IPS-11a (cell line): ENCODE results near the gene RUSC1.

Source experiments
- H3K4me3 ChIP-seq: one replicate; pipeline ENCODE4 v1.5.1; 2013; ENCODE audit warnings: low read depth, low read length, control low read depth

RUSC1 gene

DNA sequence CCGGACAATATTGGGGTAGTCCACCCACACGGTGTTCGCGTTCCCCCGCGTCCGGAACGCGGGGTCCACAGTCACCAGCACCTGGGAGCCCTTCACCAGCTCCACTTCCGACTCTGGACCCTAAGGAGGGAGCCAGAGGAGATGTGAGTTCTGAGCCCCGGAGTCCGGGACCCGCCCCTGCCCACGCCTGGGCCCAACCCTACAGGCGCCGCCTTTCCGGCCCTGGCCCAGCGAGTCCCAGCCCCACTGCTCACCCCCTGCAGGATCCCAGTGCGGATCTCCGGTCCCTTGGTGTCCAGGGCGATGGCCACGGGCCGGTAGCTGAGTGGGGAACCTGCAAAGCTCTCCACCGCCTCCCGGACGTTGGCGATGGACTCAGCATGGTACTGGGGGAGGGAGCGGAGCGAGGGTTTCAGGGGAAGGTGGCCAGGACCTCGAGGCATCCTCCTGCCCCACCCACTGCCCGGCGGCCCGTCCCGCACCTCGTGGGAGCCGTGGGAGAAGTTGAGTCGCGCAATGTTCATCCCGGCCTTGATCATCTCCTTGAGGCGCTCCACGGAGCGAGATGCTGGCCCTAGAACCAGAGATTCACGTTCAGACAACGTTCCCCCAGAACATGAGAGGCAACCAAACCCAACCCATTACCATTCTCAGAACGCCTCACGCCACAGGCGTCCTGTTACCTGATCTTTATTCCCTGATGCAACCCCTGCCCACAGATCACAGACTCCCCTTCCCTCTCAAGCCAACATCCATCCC, 25.3 kb upstream of the RUSC1 start:
- H3K4me3 ChIP-seq = peak overlapping the region; percentile 68

DNA sequence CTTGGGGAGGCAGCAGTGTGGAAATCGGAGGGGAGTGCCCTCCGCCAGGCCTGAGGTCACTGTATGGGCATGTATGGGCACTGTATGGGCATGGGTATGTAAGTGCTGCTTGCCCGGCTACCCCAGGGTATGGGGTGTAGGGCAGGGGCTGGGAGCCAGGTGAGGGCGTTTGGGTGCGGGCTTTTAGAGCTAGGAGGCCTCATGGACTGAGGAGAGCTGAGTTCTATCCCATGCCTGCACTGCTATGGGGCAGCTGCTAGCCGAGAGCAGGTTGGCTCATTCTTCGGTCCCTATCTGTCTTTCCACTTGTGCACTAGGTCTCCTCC, 24.8 kb upstream of the RUSC1 start:
- H3K4me3 ChIP-seq = peak overlapping the region; percentile 68

DNA sequence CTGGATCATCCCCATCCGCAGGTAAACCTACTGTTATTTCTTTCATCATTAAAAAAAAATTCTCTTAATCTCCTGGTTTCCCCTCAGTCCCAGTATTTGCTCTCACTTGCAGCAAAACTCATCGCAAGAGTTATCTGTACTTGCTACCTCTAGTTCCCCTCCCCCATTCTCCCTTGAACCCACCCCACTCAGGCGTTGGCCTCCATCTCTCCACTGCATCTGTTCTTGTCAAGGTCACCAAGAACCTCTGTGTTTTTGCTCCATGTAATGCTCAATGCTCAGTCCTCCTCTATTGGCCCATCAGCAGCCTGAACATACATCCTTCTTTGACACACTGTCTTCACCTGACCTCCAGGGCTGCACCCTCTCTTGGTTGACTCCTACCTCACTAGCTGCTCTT, 24.0 kb upstream of the RUSC1 start:
- H3K4me3 ChIP-seq = no peak overlapping the region

DNA sequence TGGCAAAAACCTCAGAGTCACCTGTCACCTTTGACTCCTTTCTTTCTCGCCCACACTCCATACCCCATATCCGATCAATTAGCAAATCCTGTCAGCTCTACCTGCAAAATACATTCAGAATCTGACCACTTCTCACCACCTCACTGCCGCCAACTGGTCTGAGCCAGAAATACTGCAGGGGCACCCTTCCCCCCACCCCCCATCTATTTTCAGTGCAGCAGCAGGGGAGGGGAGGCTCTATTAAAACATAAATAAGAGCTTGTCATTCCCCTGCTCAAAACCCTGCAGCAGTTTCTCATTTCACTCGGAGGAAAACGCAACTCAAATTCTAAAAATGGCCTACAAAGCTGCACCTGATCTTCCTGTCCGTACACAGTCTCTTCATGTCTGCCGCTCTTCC, 23.3 kb upstream of the RUSC1 start:
- H3K4me3 ChIP-seq = no peak overlapping the region

DNA sequence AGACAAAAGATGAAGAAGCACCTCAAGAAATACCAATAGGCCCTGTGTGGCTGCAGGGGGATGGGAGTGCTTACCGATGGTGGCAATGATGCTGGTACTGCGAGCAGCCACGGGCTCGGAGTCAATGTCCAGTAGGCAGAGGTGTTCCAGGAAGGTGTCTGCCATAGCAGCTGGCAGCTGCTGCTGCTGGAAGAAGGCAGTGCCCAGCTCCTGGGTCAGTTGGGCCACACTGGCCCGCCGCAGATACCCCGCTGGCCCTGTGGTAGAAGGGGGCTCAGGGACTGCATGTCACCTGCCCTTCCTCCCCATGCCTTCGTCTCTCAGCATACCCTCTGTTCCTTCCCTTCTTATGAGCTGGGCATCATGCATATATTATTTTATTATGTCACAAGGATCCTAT, 20.7 kb upstream of the RUSC1 start:
- H3K4me3 ChIP-seq = no peak overlapping the region

DNA sequence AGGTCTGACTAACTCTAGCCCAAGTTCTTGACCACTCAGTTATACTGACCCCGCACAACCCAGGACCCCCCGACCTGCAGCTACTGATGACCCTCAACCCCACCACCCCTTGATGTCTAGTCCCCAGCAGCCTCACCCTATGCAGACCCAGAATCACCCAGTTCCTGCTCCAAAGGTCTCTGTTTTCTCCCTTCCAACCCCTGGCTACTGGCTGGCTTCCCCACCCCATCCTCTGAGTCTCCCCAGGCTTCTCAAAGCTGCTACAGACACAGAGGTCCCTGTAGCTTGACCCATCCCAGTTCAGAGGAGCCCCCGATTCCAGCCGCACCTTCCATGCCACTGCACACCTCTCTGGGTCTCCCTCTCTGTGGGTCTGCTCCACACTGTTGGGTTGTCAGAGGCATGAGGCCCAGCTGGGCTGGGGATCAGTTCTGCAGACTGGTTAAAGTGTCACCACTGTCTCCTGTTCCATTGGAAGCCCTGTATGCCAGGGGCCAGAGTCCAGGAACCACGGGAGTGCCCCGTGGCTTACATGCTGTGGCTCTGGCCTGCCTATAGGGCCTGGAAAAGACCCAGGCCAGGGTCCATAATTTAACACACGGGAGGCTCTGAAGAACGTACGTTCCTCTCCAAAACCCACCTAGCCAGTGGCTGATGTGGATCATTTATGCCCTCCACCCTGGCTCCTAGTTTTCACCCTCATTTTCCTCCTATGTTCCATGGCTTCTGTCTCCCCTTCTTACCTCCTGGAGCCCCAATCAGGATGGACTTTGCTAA, 20.0 kb upstream of the RUSC1 start:
- H3K4me3 ChIP-seq = no peak overlapping the region

DNA sequence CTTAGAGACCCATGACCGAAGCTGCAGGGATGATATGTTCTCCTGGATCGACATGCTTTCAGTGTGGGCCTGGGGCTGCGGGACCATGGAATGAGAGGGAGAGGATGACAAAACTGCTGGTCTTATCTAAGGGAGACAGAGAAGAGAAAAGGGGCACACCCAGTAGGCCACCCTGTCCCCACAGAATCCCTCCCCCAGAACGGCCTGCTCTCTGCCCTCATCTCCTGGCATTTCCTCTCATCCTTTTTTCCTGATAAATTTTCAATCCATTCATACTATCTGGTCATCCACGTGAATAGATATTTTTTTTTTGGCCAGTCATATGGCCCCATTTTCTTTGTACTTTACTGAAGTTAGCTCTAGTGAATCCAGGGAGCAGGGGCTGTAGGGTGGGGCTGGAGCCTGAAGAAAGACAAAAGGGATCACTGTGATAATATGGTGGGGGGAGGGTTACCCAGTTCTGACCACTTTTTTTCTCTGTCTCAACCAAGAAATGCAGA, 19.3 kb upstream of the RUSC1 start, which contains the start of gene PKLR:
Gene PKLR (minus strand): TSS at position 97 of the 500 bp plus-strand sequence. CDS start 43 bp downstream, at position 54.
- H3K4me3 ChIP-seq = no peak within 1 kb of the TSS

DNA sequence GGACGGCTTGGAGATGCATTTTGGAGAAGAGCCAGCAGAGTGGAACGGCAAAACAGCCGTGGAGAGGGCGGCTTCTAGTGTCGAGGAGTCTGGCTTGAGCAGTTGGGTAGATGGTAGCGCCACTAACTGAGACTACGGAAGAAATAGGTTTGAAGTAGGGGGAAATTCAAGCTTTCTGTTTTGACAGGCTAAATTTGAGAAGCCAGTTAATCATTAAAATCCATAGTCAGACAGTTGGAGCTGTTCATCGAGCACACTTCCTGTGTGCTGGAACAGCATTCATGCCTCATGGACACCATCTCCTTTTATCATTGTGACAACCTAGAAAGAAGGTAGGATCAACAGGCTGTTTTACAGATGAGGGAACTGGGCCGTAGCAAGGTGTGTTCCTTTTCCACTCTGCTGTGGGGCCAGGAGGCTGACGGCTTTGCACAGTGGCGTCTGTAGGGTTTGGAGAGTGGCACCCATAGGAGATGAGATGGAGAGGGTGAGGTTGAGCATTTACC, 16.1 kb upstream of the RUSC1 start:
- no peak overlapping the region for H3K4me3 ChIP-seq

DNA sequence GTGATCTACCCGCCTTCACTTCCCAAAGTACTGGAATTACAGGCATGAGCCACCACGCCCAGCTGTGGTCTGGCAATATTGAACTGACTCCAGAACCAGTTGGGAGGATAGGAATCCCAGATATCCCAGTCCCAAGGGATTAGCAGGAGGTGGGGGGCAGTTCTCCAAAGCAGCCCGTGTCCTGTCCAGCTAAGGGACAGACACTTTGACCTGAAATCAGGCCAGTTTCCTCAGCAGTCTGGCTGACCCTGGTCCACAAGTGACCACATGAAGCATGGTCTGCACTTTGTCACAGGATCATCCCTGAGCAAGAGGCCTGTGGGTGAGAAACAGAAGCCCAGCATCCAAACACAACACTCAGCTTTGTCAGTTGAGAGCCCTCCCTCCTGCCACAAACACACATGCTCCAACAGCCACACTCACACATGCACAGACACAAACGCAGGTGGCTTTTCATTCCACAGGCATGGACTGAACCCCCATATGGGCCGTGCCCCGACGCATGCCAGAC, 14.8 kb upstream of the RUSC1 start:
- H3K4me3 ChIP-seq = no peak overlapping the region

DNA sequence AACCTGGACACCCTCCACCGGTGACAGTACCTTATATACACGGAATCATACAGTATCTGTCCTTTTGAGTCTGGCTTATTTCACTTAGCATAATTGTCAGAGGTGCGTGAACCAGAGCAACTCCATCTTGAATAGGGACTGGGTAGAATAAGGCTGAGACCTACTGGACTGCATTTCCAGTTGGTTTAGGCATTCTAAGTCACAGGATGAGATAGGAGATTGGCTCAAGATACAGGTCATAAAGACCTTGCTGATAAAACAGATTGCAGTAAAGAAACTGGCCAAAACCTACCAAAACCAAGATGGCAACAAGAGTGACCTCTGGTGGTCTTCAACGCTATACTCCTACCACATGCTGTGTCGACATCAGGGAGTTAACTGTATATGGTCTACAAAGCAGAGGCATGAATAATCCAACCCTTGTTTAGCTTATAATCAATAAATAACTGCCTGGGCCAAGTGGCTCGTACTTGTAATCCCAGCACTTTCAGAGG, 13.4 kb upstream of the RUSC1 start:
- no peak overlapping the region for H3K4me3 ChIP-seq

DNA sequence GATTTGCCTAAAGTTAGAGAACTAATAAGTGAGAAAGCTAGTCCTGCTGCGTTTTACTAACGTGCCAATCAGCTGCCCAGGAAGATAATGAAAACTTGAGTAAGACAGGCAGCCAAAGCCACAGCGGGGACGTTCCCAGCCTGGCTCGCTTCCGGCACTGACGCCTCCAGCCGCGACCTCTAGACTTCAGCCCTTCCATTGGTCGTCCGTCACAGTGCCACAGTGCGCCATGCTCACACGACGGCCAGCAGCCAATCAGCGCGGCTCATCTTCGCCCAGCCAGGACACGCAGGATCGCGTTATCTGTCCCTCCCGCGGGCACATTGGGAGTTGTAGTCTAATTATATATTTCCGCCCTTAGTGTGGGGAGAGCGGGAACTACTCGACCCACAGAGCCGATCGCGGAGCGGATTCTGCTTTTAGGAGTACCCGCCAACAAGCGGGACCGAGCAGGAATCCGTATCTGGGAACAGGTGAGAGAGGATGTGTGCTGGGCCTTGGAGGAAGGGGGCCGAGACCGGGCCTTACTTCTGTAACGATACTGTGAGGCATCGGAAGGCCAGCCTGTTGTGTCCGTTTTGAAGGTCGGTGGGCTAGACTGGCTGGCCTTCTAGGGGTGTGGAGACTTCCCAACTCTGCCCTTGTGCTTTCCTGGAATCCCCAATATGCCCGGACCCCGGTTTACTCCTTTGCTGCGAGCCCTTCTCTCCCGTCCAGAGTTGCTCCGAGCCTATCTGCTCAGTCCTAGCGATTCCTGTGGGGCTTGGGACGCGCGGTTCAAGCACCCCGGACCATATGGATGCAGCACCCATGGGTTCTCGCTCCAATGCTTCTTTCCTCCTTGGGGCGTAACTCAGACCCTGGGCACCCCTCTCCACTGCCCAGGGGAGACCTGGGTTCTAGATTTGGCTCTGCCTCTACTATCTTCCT, 11.9 kb upstream of the RUSC1 start, which contains the start of gene FDPS:
Gene FDPS (plus strand): TSS at position 374 of the 930 bp plus-strand sequence. CDS start 924 bp downstream, outside the sequence.
- peak within 1 kb of the TSS; percentile 95 for H3K4me3 ChIP-seq

DNA sequence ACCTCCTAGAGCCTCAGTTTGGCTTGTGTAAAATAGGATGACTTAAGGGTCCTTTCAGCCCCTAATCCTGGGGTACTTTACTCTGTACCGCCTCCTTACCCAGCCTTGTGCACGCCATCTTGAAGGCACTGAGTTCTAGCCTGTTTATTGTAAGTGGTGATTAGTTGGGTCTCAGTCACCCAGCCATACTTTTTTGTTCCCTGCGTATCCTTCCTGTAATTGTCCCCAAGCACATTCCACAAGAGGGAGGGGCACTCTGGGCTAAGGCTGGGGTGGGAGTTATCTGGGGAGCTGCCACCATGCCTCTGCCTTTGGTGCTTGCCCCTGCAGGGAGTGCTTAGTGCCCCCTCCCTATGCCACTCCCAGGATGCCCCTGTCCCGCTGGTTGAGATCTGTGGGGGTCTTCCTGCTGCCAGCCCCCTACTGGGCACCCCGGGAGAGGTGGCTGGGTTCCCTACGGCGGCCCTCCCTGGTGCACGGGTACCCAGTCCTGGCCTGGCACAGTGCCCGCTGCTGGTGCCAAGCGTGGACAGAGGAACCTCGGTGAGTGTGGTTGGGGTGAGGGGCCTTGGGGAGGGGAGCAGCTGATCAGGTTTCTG, 11.2 kb upstream of the RUSC1 start:
- peak overlapping the region; percentile 95 for H3K4me3 ChIP-seq

DNA sequence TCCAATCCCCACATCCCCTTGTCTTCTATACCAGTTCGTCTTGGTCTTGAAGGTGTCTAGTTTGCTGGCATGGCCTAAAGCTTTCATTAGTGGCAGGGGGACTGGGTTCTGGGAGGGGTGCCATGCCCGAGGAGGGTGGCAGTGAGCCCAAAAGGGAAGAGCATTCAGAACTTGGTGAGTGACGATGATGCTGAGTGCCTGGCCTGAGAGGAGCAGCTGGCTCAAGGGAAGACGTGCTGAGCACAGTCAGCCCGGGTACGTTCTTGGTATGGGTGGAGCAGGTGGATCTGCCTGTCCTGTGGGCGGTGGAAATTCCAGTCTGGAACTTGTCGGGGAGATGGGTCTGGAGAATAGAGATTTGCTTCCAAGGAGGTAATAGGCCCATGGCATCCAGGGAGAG, 7.4 kb upstream of the RUSC1 start:
- H3K4me3 ChIP-seq = no peak overlapping the region

DNA sequence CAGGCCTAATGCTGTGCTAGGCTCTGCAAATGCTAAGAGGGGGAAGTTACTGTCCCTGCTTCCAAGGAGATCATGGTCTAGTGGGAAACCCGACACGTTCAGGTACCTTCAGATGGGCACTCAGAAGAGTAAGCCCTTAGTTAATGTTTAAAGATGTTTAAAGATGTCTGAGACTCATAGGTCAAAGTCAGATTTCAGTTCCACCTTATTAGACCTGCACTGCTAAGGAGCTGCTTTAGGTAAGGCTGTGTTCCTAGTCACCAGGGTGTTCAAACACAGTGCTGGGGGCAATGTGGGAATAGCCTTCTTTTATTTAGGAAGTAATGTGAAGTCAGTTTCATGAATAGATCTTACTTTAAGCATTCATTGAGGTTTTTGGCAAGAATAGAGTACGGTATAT, 3.8 kb upstream of the RUSC1 start:
- no peak overlapping the region for H3K4me3 ChIP-seq

DNA sequence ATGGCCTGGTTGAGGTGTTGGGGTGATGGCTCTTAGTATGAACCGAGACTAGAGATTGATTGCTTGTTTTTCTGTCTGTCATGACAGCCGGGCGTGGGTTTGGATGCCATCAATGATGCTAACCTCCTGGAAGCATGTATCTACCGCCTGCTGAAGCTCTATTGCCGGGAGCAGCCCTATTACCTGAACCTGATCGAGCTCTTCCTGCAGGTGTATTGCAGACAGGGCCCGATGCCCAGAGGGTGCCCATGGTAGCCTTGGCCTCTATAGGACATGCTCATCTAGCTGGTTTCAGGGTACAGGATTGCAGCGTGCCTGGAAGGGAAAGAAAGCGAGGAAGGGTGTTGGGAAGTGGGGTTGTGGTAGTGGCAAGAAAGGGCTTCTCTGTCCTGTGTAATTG, 2.6 kb upstream of the RUSC1 start:
- no peak overlapping the region for H3K4me3 ChIP-seq

DNA sequence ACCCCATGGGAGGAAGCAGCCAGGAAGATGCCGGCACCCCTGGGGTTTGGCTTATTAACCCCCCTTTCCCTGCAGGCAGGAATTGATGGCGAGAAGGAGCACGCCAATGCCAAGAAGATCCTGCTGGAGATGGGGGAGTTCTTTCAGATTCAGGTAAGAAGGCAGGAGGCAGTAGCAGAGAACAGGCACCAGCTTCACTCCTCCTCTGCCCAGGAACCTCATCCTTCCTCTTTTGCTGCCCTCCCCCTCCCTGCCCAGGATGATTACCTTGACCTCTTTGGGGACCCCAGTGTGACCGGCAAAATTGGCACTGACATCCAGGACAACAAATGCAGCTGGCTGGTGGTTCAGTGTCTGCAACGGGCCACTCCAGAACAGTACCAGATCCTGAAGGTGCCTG, 1.2 kb upstream of the RUSC1 start:
- no peak overlapping the region for H3K4me3 ChIP-seq

DNA sequence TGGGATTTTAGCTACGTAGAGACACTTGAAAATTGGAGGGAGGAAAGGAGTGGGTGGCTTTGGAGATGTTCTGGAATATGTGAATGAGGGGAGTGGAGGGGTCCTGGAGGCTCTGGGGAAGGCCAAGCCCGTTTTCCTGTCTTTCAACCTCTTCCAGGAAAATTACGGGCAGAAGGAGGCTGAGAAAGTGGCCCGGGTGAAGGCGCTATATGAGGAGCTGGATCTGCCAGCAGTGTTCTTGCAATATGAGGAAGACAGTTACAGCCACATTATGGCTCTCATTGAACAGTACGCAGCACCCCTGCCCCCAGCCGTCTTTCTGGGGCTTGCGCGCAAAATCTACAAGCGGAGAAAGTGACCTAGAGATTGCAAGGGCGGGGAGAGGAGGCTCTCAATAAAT, 442 bp upstream of the RUSC1 start:
- H3K4me3 ChIP-seq = peak overlapping the region; percentile 18

DNA sequence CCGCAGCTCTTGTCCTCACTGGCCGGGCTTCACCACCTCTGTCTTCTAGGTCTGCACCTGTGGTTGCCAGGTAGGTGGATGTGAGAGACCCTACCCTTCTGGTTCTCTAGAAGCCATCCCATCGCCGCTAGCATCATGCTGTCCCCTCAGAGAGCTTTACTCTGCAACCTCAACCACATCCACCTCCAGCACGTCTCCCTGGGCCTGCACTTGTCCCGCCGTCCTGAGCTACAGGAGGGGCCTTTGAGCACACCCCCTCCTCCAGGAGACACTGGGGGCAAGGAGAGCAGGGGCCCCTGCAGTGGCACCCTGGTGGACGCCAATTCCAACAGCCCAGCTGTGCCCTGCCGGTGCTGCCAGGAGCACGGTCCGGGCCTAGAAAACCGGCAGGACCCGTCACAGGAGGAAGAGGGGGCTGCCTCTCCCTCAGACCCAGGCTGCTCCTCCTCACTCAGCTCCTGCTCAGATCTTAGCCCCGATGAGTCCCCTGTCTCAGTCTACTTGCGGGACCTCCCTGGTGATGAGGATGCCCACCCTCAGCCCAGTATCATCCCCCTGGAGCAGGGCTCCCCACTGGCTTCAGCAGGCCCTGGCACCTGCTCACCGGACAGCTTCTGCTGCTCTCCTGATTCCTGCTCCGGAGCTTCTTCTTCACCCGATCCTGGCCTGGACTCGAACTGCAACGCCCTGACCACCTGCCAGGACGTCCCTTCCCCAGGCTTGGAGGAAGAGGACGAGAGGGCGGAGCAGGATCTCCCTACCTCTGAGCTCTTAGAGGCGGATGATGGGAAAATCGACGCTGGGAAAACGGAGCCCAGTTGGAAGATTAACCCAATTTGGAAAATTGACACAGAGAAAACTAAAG, 1.2 kb downstream of the RUSC1 start:
- H3K4me3 ChIP-seq = peak overlapping the region; percentile 39

DNA sequence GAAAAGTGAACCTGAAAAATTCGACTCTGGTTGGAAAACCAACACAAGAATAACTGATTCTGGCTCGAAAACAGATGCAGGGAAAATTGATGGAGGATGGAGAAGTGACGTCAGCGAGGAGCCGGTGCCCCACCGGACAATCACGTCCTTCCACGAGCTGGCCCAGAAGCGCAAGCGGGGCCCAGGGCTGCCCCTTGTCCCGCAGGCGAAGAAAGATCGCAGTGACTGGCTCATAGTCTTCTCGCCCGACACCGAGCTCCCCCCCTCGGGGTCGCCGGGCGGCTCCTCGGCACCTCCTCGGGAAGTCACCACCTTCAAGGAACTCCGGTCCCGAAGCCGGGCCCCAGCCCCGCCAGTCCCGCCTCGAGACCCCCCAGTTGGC, 1.9 kb downstream of the RUSC1 start:
- peak overlapping the region; percentile 39 for H3K4me3 ChIP-seq
